CD4-positive, alpha-beta T cell treated with Interleukin-4 for 1 hour (primary cell): ENCODE results near the gene B3GNT2.

Source experiments
- DNase-seq, 2 donors: peaks; one replicate each; pipeline ENCODE4 v3.0.0-alpha.2; 2020 to 2022

The B3GNT2 gene

GRCh38 chr2:62205554-62205953 lies 9.6 kb downstream of the B3GNT2 start:
- no peak for DNase-seq

- no peak for DNase-seq
Observed at GRCh38 chr2:62206024-62206423, 10.1 kb downstream of the B3GNT2 start.

GRCh38 chr2:62207491-62207890 lies 11.6 kb downstream of the B3GNT2 start:
- no peak for DNase-seq

- DNase-seq: no peak
Observed at GRCh38 chr2:62208074-62208757, 12.3 kb downstream of the B3GNT2 start.

GRCh38 chr2:62208758-62209114 lies 12.8 kb downstream of the B3GNT2 start:
- peak; percentile 53 for DNase-seq

GRCh38 chr2:62209427-62209991 lies 13.6 kb downstream of the B3GNT2 start:
- no peak for DNase-seq

- DNase-seq: no peak
Observed at GRCh38 chr2:62215306-62216064, 19.6 kb downstream of the B3GNT2 start.

GRCh38 chr2:62216113-62216512 lies 20.2 kb downstream of the B3GNT2 start:
- no peak for DNase-seq

GRCh38 chr2:62216616-62217015 lies 20.7 kb downstream of the B3GNT2 start:
- no peak for DNase-seq

GRCh38 chr2:62217421-62217820 lies 21.5 kb downstream of the B3GNT2 start:
- no peak for DNase-seq

- DNase-seq: no peak
Observed at GRCh38 chr2:62217970-62218369, 22.1 kb downstream of the B3GNT2 start.

GRCh38 chr2:62219407-62220159 lies 23.7 kb downstream of the B3GNT2 start:
- no peak for DNase-seq

- DNase-seq: no peak
Observed at GRCh38 chr2:62221141-62221540, 25.2 kb downstream of the B3GNT2 start.

- DNase-seq: no peak
Observed at GRCh38 chr2:62222171-62222570, 26.3 kb downstream of the B3GNT2 start.

- DNase-seq: peak; percentile 32 to 59
Observed at GRCh38 chr2:62222674-62223073, 26.8 kb downstream of the B3GNT2 start.

- DNase-seq: no peak
Observed at GRCh38 chr2:62224976-62225375, 29.1 kb downstream of the B3GNT2 start.

- no peak for DNase-seq
Observed at GRCh38 chr2:62227386-62228075, 31.6 kb downstream of the B3GNT2 start.

- no peak for DNase-seq
Observed at GRCh38 chr2:62229082-62229605, 33.2 kb downstream of the B3GNT2 start.

- DNase-seq: no peak
Observed at GRCh38 chr2:62231541-62231940, 35.6 kb downstream of the B3GNT2 start.

- DNase-seq: no peak
Observed at GRCh38 chr2:62234755-62235655, 39.1 kb downstream of the B3GNT2 start.

- no peak for DNase-seq
Observed at GRCh38 chr2:62236499-62236898, 40.6 kb downstream of the B3GNT2 start.

- DNase-seq: no peak
Observed at GRCh38 chr2:62238236-62238635, 42.3 kb downstream of the B3GNT2 start.
